Stimulated activated CD4-positive, alpha-beta T cell treated with anti-CD3 and anti-CD28 coated beads, Interleukin-1b, Interleukin-23, amount 100 ng/mL, for 4 hours (primary cell): ENCODE results near the gene GRK3.

Source experiments
- DNase-seq, 2 donors: peaks; one replicate each; pipeline ENCODE4 v3.0.0-alpha.2; 2020; ENCODE audit warnings: low read depth in 2 of 2

GRK3 gene

GRCh38 chr22:25754527-25755202 is 190.2 kb downstream of the GRK3 start:
- DNase-seq, result no peak

- DNase-seq, result no peak
Observed at GRCh38 chr22:25757686-25758085, 193.2 kb downstream of the GRK3 start.

- no peak for DNase-seq
Observed at GRCh38 chr22:25758316-25758715, 193.8 kb downstream of the GRK3 start.

- no peak for DNase-seq
Observed at GRCh38 chr22:25759825-25760231, 195.4 kb downstream of the GRK3 start.

- no peak for DNase-seq
Observed at GRCh38 chr22:25760294-25760693, 195.8 kb downstream of the GRK3 start.

GRCh38 chr22:25760848-25761595 is 196.5 kb downstream of the GRK3 start:
- DNase-seq, result no peak

GRCh38 chr22:25762147-25762546 is 197.7 kb downstream of the GRK3 start:
- no peak for DNase-seq

GRCh38 chr22:25763239-25763777 is 198.8 kb downstream of the GRK3 start:
- no peak for DNase-seq

GRCh38 chr22:25764270-25765015 is 200.0 kb downstream of the GRK3 start:
- no peak for DNase-seq

- DNase-seq, result no peak
Observed at GRCh38 chr22:25765016-25765367, 200.5 kb downstream of the GRK3 start.

GRCh38 chr22:25765801-25766200 is 201.3 kb downstream of the GRK3 start:
- no peak for DNase-seq

- DNase-seq, result no peak
Observed at GRCh38 chr22:25766418-25766817, 201.9 kb downstream of the GRK3 start.

- DNase-seq, result no peak
Observed at GRCh38 chr22:25770333-25770732, 205.9 kb downstream of the GRK3 start.

GRCh38 chr22:25772288-25772687 is 207.8 kb downstream of the GRK3 start:
- DNase-seq, result no peak

GRCh38 chr22:25774575-25775026 is 210.1 kb downstream of the GRK3 start:
- no peak for DNase-seq

- no peak for DNase-seq
Observed at GRCh38 chr22:25775531-25775930, 211.1 kb downstream of the GRK3 start.

- DNase-seq, result no peak
Observed at GRCh38 chr22:25777411-25777810, 212.9 kb downstream of the GRK3 start.

- no peak for DNase-seq
Observed at GRCh38 chr22:25777870-25778269, 213.4 kb downstream of the GRK3 start.
